NB4 (cell line): ENCODE results near the gene ADM5.
A peak's percentile ranks its signal among the peaks of the same experiment; 100 is the strongest.

ENCODE experiments used
- DNase-seq: peaks from one replicate; pipeline ENCODE4 v3.0.0; 2010; ENCODE audit warnings: low read depth
- H3K4me3 ChIP-seq: one replicate; pipeline ENCODE4 v1.5.1; 2011; ENCODE audit warnings: mild to moderate bottlenecking, low read depth, low read length, moderate library complexity
- MYC ChIP-seq: IDR thresholded peaks from 2 replicates; pipeline ENCODE4 v1.6.1; 2011; ENCODE audit warnings: low read depth, low read length
- POLR2A ChIP-seq: IDR thresholded peaks from 2 replicates; pipeline ENCODE4 v1.6.1; 2011; ENCODE audit warnings: mild to moderate bottlenecking; ENCODE audit not compliant: insufficient read length; ENCODE audit errors: extremely low read depth
- TF ChIP-seq, protein P1 (sequence below): IDR thresholded peaks from 2 replicates; pipeline ENCODE4 v1.6.1; 2011; ENCODE audit warnings: low read depth, low read length
- TF ChIP-seq, protein P2 (sequence below): IDR thresholded peaks from one replicate; pipeline ENCODE4 v1.5.1; 2012; ENCODE audit warnings: low read depth, low read length

Gene ADM5

DNA sequence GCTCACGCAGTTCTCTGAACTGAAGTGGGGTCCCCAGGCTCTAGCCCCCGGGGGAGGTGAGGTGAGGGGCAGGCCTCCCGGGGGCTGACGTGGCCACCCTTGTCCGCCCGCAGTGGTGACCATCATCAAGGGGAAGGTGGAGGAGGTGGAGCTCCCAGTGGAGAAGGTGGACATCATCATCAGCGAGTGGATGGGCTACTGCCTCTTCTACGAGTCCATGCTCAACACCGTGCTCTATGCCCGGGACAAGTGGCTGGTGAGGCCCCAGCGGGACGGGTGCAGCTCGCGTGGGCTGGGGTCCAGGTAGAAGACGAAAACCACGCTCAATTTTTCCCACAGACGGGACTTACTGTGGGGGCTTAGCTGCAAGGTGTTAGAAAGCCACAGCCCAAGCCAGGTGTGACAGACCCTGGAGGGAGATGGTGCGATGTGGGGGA lies 5.6 kb upstream of the ADM5 start:
- TF ChIP-seq, protein P1, sequence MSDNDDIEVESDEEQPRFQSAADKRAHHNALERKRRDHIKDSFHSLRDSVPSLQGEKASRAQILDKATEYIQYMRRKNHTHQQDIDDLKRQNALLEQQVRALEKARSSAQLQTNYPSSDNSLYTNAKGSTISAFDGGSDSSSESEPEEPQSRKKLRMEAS = no peak
- TF ChIP-seq, protein P2, sequence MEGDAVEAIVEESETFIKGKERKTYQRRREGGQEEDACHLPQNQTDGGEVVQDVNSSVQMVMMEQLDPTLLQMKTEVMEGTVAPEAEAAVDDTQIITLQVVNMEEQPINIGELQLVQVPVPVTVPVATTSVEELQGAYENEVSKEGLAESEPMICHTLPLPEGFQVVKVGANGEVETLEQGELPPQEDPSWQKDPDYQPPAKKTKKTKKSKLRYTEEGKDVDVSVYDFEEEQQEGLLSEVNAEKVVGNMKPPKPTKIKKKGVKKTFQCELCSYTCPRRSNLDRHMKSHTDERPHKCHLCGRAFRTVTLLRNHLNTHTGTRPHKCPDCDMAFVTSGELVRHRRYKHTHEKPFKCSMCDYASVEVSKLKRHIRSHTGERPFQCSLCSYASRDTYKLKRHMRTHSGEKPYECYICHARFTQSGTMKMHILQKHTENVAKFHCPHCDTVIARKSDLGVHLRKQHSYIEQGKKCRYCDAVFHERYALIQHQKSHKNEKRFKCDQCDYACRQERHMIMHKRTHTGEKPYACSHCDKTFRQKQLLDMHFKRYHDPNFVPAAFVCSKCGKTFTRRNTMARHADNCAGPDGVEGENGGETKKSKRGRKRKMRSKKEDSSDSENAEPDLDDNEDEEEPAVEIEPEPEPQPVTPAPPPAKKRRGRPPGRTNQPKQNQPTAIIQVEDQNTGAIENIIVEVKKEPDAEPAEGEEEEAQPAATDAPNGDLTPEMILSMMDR = no peak
- TF ChIP-seq POLR2A = no peak
- no peak for TF ChIP-seq MYC
- no peak for DNase-seq

DNA sequence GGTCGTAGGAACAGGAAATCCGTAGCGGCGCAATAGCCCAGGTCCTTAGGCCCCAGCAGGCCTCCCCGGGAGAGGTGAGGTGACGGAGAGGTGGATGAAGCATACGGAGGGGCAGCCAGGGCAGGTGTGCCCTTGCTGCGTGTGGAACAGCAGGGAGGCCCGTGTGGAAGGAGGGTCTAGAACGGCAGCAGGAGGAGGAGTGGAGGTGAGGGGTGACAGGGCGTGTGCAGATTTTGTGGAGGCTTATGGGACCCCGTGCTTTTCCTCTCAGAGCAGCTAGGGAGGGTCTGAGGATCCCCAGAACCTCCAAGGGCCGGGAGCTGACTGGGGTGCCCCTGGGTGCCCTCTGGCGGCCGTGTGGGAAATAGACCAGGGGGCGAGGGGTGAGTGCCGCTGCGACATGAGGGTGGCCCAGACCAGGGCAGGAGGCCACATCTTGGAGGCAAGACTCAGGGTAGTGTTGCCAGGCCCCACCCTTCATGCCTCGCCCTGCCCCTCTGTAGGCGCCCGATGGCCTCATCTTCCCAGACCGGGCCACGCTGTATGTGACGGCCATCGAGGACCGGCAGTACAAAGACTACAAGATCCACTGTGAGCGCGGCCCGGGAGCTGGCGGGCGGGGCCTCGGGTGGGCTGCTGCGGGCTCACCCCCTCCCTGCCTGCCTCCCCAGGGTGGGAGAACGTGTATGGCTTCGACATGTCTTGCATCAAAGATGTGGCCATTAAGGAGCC lies 5.0 kb upstream of the ADM5 start:
- TF ChIP-seq, protein P1 = no peak
- TF ChIP-seq POLR2A (no peak), MYC (no peak)
- TF ChIP-seq, protein P2 = peak; percentile 28
- H3K4me3 ChIP-seq = no peak overlapping the region
- DNase-seq = no peak

More for the DNA sequence above, 5.6 kb upstream of the ADM5 start:
- no peak overlapping the region for H3K4me3 ChIP-seq

DNA sequence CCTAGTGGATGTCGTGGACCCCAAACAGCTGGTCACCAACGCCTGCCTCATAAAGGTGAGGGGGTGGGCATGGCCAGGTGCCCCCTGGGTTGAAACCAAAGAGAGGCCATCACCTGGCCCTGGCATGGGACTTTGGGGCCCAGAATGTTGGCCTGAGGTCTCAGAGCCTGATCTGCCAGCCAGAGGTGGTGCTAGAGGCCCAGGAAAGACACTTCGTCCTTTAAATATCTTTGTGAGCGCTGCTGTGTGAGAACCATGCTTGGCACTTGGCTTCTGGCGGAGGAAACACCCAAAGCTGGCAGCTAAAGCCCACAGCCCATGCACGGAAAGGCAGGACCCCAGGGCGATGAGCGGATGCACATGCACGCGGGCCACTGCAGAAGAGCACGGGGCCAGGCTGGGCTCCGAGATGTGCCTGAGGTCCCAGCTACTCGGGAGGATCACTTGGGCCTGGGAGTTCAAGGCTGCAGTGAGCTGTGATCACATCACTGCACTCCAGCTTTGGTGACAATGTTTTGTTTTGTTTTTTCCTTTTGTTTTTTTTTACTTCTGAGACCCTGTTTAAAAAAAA lies 4.3 kb upstream of the ADM5 start:
- no peak overlapping the region for H3K4me3 ChIP-seq
- TF ChIP-seq POLR2A = no peak
- TF ChIP-seq, protein P2 = no peak
- TF ChIP-seq, protein P1 = no peak
- no peak for TF ChIP-seq MYC
- no peak for DNase-seq

DNA sequence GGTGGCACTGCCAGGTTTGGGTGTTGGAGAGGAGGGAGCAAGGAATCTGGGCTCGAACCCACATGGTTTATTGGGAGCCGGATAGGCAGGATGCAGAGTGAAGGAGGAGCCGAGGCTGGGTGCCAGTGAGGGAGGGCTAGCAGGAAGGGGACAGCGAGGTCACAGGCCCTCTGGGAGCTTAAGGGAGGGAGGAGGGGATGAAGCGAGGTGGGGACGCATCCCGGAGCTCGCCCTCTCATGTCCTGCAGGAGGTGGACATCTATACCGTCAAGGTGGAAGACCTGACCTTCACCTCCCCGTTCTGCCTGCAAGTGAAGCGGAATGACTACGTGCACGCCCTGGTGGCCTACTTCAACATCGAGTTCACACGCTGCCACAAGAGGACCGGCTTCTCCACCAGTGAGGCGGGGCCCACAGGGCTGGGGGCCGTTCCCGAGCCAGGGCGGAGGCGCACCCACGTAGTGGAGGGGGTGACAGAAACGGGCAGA lies 3.5 kb upstream of the ADM5 start:
- H3K4me3 ChIP-seq = no peak overlapping the region
- TF ChIP-seq, protein P1 = no peak
- TF ChIP-seq, protein P2 = no peak
- TF ChIP-seq POLR2A = no peak
- TF ChIP-seq MYC = no peak
- DNase-seq = no peak

DNA sequence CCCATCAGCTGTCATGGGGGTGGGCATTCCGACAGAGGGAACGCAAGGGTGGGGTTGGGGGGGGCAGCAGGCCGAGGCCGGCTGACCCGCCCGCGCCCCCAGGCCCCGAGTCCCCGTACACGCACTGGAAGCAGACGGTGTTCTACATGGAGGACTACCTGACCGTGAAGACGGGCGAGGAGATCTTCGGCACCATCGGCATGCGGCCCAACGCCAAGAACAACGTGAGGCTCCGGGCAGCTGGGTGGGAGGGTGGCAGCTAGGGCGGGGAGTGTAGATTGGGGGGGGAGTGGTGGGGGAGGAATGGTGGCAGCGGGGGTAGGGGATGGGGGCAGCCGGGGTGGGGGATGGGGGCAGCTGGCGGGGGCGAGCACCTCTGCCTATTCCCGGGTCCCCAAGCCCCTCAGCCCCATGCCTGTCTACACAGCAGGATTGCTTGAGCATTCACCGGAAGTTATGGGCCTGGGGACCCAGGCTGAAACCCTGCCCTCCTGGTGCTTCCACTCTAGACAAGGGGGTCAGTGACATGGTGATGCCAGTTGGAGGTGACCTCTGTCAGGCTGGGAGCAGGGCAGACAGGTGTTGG lies 2.8 kb upstream of the ADM5 start:
- no peak overlapping the region for H3K4me3 ChIP-seq
- no peak for DNase-seq
- TF ChIP-seq, protein P1 = no peak
- TF ChIP-seq POLR2A = no peak
- TF ChIP-seq, protein P2 = no peak
- no peak for TF ChIP-seq MYC
